Smooth muscle cell of the pulmonary artery (primary cell): ENCODE results near the gene SPINK14. TPM values are rescaled to one million over a fixed set of nuclear protein-coding genes. Genes with fewer than 3 reads are reported as not detected.

Source experiments
- total RNA-seq: library from RNA; depleted of rRNA; stranded (reverse); fragments of >200 nt; gene quantifications from 2 replicates; pipeline ENCODE4 v1.2.3, GENCODE V29; 2014

Gene SPINK14, protein sequence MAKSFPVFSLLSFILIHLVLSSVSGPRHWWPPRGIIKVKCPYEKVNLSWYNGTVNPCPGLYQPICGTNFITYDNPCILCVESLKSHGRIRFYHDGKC
- total RNA-seq = not detected in 2 replicates

GRCh38 chr5:148168246-148168645 is at the start of gene SPINK14:
TSS of gene SPINK14 (plus strand) at chr5:148168546. CDS start at chr5:148169733, 1,187 bp downstream.

DNA sequence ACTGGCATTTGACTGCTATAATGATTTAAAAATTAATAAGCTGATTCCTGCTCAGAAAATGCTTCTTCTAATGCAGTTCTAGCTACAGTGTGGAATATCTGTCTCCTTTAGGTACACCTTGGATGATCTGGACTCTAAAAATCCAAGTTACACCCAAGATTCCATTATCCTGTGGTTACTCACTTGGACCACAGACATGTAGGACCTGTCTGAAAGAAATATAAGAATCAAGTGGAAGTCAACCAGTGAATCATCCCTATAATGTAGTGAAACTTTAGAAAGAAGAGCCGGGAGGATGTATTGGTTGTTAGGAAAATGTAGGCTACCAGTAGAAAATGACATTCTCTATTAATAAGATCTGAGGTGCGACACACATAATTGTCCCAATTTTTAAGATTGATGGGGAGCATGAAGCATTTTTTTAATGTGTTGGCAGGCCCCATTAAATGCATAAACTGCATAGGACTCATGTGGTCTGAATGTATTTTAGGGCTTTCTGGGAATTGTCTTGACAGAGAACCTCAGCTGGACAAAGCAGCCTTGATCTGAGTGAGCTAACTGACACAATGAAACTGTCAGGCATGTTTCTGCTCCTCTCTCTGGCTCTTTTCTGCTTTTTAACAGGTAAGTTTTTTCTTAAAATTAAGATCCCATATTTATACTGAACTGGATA is 34.3 kb downstream of the SPINK14 start, which contains the start of gene SPINK6:
Gene SPINK6 (plus strand): TSS at position 512 of the 673 bp plus-strand sequence. CDS start 55 bp downstream, at position 567.

Other genes starting within 250 kb of the SPINK14 start
- not detected in 2 replicates for gene SPINK5, start 104.6 kb upstream of the SPINK14 start, total RNA-seq
- not detected in 2 replicates for gene SPINK6, start 34.5 kb downstream of the SPINK14 start, total RNA-seq
- gene MARCOL, start 70.0 kb downstream of the SPINK14 start, total RNA-seq = not detected in 2 replicates
- gene SPINK13, start 100.2 kb downstream of the SPINK14 start, total RNA-seq = not detected in 2 replicates
- not detected in 2 replicates for gene SPINK7, start 143.9 kb downstream of the SPINK14 start, total RNA-seq
- not detected in 2 replicates for gene SPINK9, start 167.0 kb downstream of the SPINK14 start, total RNA-seq
- gene FBXO38, start 215.4 kb downstream of the SPINK14 start, total RNA-seq = 59.7 and 69.2 TPM in 2 replicates